Stimulated activated CD8-positive, alpha-beta memory T cell treated with anti-CD3 and anti-CD28 coated beads, Interleukin-15, amount 100 ng/mL, for 1 hour (primary cell): ENCODE data around the gene FEM1C.

ENCODE experiments used
- DNase-seq: peaks from one replicate; pipeline ENCODE4 v3.0.0-alpha.2; 2020; ENCODE audit warnings: low read depth

FEM1C gene, protein sequence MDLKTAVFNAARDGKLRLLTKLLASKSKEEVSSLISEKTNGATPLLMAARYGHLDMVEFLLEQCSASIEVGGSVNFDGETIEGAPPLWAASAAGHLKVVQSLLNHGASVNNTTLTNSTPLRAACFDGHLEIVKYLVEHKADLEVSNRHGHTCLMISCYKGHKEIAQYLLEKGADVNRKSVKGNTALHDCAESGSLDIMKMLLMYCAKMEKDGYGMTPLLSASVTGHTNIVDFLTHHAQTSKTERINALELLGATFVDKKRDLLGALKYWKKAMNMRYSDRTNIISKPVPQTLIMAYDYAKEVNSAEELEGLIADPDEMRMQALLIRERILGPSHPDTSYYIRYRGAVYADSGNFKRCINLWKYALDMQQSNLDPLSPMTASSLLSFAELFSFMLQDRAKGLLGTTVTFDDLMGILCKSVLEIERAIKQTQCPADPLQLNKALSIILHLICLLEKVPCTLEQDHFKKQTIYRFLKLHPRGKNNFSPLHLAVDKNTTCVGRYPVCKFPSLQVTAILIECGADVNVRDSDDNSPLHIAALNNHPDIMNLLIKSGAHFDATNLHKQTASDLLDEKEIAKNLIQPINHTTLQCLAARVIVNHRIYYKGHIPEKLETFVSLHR

DNA sequence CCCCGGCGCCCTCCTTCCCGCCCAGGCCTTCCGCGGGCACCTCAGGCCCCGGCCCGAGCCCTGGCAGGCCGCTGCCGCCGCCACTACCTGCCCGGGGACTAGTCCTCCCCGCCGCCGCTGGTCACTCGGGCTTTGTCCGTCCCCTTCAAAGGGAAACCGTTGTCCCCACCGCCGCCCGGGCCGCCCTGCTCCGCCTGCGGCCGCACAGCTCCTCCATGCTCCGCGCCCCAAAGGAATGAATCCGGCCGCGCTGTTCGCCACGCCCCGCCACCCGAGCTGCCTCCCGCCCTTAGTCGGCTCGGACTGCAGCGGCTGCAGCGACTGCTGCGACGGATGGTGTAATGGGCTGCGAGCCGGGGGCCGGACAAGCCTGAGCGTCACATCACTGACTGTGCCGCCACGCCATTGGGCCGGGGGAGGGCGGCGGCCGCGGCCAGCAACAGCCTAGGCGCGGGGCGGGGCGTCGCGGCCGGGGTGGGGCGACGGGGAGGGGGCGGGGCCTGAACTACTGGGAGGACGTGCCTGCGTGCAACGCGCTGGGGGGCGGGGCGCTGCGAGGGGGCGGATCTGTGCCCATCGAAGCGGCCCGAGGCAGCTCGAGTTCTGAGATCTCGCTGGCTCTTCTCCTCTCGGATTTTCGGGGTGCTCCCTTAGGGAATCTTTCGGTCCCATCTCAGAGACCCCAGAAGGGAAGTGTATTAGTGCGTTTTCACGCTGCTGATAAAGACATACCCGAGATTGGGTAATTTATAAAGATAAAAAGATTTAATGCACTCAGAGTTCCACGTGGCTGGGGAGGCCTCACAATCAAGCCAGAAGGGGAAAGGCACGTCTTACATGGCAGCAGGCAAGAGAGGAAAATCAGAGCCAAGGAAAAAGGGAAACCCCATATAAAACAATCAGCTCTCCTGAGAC, at the start of gene FEM1C:
Gene FEM1C (minus strand): TSS at position 340 of the 915 bp plus-strand sequence. CDS start 1,282 bp downstream, outside the sequence.
- DNase-seq = peak; percentile 98

DNA sequence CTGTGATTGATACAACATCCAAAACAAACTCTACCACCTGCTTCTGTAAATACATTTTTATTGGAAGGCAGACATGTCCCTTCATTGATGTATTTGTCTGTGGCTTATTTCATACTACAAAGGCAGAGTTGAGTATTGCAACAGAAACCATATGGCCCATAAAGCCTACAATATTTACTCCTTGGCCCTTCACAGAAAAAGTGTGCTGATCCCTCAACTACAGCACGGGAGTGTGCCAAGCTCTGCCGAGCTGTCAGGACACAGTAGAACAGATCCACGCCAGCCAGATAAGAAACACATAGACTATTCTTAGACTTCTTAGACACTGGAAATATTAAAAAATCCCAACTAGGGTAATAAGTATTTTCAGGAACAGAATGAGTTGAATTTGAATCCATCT, 44.5 kb upstream of the FEM1C start:
- no peak for DNase-seq

DNA sequence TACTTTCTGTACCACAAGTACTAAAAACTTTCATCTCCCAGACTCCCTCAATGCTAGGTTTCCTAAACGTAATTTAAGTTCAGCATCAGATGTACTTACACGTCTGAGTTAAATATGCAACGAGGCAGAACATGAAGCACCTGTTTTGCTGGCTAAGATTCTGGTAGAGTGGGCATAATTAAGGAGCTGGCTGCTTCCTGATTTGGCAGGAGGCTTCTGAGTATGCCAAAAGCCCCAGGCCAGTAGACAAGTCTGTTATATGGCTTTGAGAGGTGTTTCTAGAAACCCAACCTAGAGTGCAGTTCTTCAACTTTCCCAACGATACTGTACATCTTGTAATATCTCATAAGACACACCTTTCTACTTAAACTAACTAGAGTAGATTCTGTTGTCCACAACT, 44.1 kb upstream of the FEM1C start:
- DNase-seq = no peak

DNA sequence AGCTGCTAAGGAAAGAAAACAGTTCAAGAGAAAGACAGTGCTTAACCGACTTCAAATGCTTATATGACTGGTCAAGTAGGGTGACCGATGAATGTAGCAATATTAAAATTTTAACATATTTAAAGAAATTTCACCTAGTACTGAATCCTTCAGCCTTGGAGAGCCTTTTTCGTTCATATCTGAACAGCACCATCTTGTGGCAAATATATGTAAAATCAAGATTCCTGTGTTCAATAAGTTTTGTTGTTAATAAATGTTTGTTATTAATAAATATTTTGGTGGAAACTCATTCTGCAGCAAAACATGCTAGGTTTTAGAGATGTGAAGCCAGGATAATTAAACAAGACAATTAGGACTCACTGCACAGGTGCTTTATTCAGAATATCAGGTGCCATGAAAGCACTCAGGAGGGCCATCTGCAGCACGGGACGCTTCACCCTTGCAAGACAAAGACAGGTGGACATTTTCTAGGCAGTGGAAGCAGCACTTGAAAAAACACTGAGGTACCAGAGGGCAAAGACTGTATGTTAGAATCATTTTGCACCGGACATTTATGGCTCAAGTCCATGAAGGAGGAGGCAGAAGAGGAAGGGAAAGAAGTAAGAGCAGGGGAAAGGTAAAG, 42.1 kb upstream of the FEM1C start:
- no peak for DNase-seq

DNA sequence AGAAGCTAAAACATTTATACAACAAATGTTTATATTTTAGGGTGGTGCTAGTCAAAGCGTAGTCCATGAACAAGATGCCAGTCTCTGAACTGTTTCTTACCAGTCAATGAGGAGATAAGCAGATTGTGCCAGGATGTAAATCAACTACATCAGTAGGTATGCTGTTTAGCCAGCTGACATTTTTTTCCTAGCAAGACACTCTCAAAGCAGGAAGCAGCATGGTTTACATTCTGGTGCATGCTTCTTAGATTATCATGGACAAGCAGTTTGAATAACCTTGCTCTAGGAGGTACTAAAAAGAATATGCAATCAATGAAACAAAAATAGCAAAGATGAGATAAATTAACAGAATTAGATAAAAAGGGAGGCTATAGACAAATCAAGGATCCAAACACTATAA, 40.7 kb upstream of the FEM1C start:
- no peak for DNase-seq

DNA sequence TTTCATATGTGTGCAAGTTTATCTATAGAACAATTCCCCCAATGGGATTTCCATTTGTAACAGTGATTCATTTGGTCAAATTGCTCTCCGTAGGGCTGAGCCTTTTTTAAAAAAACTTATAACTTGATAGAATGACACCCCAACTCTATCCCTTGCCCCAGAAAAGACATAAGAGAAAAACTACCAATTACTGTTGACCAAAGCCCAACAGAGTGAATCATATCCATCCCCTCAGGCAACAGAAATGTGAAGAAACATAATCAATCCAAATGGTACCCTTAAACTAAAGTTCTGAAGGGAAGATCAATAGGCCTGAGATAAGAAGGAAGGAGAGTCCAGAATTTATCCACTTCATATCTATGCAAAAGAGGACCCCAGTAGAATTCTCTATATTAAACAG, 39.9 kb upstream of the FEM1C start:
- DNase-seq = no peak

DNA sequence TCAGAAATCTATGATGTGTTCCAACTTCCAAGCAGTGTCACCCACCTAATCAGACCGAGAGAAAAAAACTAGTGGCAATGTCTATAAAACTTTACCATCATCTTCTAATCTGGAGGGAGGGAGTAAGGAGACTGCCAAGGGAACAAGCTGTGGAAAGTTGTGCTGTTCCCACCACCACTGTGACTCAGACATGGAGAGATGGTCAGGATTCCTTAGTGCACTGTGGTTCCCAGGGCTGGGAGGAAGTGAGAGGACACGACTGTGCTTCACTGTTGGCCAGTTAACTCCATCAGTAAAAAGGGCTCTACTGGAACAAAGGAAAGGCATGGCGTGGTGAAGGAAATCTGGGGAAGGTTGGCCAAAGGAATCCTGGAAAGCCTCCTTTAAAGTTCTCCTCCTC, 38.9 kb upstream of the FEM1C start:
- no peak for DNase-seq

DNA sequence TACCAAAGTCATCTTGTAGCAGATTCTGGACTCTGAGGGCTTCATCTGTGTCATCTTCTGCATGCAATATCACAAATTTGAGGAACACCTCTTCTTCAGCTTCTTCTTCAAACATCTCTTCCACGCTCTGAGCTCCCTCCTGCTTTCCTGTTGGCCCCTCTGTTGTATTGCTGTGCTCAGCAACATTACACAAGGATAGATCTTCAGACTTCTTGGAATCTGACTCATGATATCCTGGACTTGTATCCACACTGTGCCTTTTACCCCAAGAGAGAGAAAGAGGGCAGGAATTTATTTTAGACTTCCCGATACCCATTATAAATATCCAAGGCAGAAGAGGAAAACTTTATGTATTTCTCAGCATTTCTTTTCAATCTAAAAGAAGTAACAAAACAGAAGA, 36.4 kb upstream of the FEM1C start:
- DNase-seq = no peak

DNA sequence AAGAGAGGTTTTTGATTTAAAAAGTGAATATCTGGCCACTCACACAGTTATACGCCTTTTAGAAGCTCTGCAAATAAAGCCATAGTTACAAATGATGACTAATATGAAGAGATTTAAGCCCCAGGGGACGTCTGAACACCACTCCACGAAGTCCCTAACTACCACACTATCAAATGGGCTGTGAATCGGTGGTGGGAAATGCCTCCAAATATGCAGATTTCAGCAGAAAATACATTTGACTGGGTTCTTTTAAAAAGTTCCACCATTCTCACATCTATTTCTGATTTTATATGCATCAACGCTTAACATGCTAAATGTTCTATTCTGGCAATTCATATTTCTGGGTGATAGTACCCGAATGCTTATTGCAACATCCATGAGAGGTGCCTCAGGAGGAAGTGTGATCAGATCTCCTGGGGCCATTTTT, 35.2 kb upstream of the FEM1C start:
- DNase-seq = no peak

DNA sequence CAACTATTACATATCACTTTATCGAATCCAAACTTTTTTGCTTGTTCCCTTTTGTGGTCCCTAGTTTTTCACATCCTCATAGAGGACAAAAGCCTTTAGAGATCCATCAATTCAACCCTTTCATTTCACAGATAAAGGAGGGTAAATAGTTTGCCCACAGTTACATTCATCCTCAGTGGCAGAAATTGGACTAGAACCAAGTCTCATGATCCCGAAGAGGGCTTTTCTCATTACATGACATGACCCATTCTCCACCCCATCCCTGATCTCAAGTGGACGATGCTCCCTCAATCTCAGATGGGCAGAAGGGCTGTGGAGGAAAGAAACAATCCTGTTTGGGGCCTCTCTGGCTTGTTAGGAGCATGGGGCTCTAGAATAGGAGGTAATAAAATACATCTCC, 34.6 kb upstream of the FEM1C start:
- no peak for DNase-seq

DNA sequence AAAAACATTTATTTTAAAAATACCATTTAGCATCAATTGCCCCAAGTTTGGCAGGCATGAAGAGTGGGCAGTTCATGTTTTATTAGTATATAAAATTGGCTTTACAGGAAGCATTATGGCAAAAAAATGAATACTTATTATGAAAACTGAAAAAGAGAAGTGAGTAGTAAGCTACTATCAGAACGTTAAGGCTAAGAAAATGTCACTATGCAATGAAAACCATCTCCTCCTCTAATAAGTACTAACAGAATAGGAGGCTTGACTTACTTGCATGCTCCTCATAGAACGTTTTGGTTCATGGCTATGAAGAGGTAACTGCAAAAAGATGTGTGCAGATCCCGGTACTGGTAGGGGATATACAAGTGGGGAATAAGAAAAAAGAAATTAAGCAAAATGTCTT, 34.1 kb upstream of the FEM1C start:
- no peak for DNase-seq

DNA sequence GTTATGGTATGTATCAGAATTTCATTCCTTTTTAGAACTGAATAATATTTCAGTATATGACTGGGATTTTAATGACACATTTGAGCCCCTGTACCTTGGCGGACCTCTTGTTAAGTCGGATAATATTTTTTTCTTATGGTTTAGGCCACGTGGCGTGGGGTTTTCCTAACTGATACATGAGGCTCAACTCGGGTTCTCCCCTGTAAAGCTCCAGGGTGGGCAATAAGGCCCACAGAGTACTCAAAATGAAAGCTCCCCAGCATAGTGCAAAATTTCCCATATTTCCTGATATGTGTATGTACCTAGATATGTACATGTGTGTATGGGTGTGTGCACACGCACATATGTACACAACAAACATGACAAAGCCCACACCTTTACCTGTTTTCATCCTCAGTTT, 33.2 kb upstream of the FEM1C start:
- DNase-seq = no peak

DNA sequence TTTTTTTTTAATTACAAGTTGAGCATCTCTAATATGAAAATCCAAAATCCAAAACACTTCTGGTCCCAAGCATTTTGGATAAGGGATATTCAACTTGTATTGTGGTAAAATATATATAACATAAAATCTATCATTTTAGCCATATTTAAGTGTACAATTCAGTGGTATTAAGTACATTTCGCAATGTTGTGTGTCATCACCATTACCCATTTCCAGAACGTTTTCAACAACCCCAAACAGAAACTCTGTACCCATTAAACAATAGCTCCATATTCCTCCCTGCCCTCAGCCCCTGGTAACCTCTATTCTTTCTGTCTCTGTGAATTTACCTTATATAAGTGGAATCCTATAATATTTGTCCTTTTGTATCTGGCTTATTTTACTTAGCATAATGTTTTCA, 32.8 kb upstream of the FEM1C start:
- DNase-seq = no peak

DNA sequence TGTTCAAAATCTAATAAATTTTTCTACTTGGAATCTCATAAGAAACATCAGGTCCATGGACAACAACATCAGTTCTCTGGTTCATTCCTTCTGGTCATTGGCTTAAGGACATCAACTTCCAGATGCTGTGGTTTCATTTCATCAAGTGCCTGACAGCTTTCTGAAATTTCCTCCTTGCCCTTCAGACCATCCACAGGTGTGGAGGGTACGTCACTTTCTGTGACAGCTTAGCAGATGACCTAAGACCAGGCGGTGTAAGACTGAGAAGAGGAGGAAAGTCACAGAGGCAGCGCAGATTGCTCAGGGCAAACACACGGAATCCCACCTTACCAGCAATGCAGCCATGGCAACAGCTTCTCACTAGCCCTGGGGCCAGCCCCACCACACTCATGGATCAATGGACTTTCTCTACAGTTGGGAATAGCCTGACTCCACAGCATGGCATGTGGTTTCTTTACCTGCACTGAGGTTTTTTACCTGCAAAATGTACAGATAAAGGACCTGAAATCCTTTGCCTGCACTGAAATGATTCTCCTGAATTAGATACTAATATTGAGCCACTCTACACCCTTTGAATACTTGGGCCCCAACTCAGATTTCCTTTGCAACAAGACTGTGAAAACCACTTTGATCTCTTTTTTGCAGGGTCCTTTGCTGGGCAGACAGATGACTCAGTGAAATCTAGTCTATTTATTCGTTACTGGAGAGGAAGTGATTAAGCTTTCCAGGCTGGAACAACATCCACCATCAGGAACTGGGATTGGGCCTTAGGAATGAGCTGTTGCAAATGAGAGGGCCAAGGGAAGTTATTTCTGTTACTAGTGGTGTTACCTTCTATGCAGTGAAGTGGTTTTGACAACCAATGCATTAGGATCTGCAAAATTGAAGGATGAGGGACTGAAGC, 30.8 kb upstream of the FEM1C start:
- DNase-seq = no peak

DNA sequence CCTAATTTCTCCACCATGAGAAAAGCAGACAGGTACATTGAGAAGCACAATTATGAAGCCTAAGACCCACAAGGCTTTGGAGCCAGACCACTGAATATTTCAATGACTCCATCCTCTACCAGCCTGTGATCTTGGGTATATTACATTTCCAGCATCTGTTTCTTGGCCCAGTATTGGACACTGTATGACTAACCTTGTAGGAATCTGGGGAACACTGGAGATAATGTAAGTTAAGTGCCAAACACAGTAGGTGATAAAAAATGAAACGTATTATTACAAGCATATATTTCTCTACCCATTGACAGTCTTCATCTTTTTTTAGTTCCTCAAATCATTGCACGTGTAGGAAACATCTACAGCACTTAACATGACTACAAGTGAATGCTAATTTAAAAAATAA, 28.6 kb upstream of the FEM1C start:
- DNase-seq = no peak

DNA sequence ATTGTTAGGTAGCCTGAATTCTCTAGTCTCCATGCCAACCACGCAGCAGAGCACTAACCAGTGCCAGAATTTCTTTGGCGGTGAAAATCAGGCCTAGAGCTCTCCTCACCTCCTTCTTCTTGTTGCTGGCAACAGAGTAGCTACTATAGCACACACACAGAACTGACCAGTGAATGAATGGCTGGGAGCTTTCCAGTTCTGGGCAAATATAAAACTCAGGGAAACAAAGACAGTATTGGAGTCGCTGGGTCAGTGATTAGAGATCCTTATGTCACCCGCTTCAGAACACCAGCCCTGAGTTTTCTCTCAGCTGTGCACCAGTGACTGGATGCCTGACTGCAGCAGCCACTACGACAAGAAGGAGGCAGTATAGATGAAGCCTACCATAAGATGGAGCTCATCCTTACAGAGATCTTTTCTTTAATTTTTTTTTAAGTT, 26.9 kb upstream of the FEM1C start:
- DNase-seq = no peak

DNA sequence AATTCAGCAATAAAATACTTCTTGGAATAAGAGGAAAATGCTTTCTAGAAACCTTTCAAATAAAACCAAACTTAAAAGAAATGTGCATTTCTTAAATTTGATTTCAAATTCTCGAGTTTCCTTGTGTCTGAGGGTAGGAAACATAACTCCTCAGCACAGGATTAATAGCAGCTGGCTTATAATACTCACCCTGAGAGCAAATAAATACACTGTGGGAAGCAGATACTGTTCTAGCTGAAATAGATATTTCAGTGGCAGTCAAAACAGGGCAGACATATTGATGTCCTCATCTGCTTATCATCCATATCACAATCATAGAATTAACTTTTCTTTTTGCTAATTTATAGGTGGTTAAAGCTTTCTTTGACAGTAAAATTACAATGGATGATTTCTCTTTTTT, 24.1 kb upstream of the FEM1C start:
- DNase-seq = no peak

DNA sequence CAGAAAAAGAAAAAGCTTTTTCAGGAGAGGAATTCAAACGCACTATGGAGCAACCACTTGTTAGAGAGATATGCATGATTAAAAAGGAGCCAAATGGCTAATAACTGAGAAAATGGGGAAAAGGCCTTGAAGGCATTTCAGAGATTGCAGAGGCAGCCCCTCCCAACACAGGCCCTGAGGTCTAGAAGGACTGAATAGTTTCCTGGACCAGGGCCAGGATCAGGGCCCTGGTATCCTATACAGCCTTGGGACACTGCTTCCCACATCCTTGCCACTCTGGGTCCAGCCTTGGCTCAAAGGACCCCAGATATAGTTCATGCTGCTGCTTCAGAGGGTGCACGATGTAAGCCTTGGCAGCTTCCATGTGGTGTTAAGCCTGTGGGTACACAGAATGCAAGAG, 20.7 kb upstream of the FEM1C start:
- DNase-seq = no peak

DNA sequence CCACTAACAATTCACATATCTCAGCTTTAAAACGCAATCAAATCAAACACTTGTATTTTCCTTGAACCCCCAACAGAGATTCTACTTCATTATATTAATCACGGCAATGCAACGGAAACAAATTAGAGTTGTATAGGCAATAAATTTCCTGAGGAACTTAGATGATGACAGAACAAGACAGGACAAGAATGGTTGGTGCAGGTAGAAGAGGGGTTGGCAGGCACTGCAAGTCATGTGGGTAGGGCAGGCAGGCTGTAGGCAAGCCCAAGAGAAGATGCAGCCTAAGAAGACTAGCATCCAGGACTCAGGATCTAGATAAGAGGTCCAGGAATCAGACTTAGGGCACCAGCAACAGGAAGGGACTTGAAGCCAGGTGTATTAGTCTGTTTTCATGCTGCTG, 16.6 kb upstream of the FEM1C start:
- DNase-seq = no peak

DNA sequence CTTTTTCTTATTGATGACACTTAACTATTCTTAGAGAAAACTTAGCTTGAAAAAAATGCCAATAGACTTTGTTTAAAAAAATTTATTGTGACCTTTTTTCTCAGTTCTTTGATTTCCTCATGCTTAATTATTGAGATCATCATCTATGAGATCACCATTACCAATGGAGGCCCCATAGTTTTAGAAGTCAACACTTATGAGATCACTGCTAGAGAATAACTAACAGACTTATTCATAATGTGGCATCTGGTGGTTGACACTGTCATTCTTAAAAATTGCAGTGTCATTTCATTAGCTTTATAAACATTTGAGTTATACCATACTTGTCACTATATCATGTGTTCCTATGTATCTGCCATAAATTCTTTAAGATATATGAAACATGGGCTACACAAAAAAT, 14.9 kb upstream of the FEM1C start:
- DNase-seq = no peak

DNA sequence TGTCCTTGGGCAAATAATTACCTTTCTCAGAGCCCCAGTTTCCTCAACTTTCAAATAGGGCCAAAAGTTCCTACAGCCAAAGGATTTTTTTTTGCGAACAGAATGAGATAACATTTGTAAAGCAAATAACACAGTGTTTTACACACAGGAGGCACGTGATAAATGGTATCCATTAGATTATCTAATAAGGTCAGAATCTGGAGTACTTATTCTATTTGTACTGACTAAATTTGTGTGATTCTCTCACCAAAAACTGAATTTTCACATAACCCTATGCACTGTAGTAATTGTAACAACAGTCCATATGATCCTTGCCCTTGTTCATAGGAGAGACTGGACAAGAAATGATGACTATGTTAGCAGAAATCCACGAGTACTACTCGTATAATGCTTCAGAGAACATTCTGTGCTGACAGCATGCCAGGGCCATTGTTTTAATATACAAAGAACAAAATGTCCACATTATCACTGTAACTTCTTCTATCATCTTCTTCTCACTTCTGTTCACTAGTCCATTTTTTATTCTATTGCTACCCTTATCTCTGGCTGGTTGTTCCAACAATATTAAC, 13.9 kb upstream of the FEM1C start:
- DNase-seq = no peak
